ENCODE measurements around the gene HOXC13. TPM values are rescaled to one million over a fixed set of nuclear protein-coding genes. Genes with fewer than 3 reads are reported as not detected.

The HOXC13 gene
- total and polyA plus RNA-seq, 2 of the 13 experiments (the other 11 are each of a cell fraction or from before 2014, with no cell fraction given): 0.07 TPM; not detected in 1

DNA sequence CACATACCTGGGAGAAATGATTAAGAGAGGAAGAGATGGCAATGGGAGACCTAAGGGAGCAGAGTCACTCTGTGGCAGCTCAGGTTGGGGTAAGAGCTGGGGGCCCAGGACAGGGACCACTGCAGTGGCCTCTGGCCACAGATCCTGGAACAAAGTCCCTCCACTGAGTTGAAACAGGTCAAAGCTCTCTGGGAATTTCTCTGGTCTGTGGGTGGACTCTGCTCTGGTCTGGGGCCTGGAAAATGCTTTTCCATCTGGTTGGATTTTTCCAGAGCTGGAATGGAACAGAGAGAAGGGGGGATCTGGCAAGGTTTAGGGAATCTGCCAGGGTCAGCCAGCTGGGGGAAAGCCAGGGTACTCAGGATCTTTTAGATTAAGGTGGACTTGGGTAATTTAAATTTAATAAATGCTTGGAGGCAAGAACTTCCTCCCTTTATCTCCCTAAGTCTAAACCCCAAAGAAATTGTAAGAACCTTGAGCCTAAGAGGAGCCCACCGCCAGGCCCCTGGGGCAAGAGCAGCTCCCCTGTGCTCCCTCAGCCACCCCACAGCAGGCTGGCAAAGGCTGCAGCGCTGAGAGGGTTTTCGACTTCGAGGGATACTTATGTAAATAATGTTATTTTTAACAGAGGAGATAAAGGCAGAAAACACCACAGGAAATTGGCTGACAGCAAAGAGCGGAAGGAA is 50.1 kb downstream of the HOXC13 start (continued):
- TF ChIP-seq, protein P1, sequence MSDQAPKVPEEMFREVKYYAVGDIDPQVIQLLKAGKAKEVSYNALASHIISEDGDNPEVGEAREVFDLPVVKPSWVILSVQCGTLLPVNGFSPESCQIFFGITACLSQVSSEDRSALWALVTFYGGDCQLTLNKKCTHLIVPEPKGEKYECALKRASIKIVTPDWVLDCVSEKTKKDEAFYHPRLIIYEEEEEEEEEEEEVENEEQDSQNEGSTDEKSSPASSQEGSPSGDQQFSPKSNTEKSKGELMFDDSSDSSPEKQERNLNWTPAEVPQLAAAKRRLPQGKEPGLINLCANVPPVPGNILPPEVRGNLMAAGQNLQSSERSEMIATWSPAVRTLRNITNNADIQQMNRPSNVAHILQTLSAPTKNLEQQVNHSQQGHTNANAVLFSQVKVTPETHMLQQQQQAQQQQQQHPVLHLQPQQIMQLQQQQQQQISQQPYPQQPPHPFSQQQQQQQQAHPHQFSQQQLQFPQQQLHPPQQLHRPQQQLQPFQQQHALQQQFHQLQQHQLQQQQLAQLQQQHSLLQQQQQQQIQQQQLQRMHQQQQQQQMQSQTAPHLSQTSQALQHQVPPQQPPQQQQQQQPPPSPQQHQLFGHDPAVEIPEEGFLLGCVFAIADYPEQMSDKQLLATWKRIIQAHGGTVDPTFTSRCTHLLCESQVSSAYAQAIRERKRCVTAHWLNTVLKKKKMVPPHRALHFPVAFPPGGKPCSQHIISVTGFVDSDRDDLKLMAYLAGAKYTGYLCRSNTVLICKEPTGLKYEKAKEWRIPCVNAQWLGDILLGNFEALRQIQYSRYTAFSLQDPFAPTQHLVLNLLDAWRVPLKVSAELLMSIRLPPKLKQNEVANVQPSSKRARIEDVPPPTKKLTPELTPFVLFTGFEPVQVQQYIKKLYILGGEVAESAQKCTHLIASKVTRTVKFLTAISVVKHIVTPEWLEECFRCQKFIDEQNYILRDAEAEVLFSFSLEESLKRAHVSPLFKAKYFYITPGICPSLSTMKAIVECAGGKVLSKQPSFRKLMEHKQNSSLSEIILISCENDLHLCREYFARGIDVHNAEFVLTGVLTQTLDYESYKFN (CRISPR knock-in tag; conservative IDR thresholded peaks at IDR 0.05): peak; percentile 91
- TF ChIP-seq SPEN (CRISPR knock-in tag; IDR thresholded peaks at IDR 0.05; ENCODE audit: low read depth) (peak; percentile 53; the same call in 1 of the 2 replicates), NFRKB (IDR thresholded peaks at IDR 0.05) (no peak), ZNF577 (CRISPR knock-in tag; IDR thresholded peaks at IDR 0.05; ENCODE audit: borderline replicate concordance, low read depth) (no peak), ZFP82 (CRISPR knock-in tag; IDR thresholded peaks at IDR 0.05; ENCODE audit: borderline replicate concordance) (no peak), HNF4A (CRISPR knock-in tag; IDR thresholded peaks at IDR 0.05) (peak; percentile 88), SP140L (CRISPR knock-in tag; IDR thresholded peaks at IDR 0.05; ENCODE audit: borderline replicate concordance) (no peak), NR2F6 (IDR thresholded peaks at IDR 0.05) (peak; percentile 45; the same call in 1 of the 2 replicates), NR2F6 (CRISPR knock-in tag; IDR thresholded peaks at IDR 0.05) (0 out of 2 replicates have a peak, but pooled peaks have one; percentile 26), ZBTB21 (CRISPR knock-in tag; IDR thresholded peaks at IDR 0.05) (no peak), JDP2 (CRISPR knock-in tag; IDR thresholded peaks at IDR 0.05; ENCODE audit: borderline replicate concordance) (no peak), ZNF292 (CRISPR knock-in tag; IDR thresholded peaks at IDR 0.05; ENCODE audit: borderline replicate concordance, low read depth) (no peak), SMAD3 (CRISPR knock-in tag; IDR thresholded peaks at IDR 0.05) (no peak), STAG1 (CRISPR knock-in tag; IDR thresholded peaks at IDR 0.05) (no peak), ZNF83 (CRISPR knock-in tag; IDR thresholded peaks at IDR 0.05; ENCODE audit: borderline replicate concordance) (no peak), ZNF501 (CRISPR knock-in tag; IDR thresholded peaks at IDR 0.05) (peak; percentile 39), MTF1 (CRISPR knock-in tag; IDR thresholded peaks at IDR 0.05) (no peak), TCF7 (IDR thresholded peaks at IDR 0.05; ENCODE audit: low read depth) (no peak), ZMYM4 (CRISPR knock-in tag; IDR thresholded peaks at IDR 0.05) (no peak), ZNF570 (CRISPR knock-in tag; IDR thresholded peaks at IDR 0.05; ENCODE audit: borderline replicate concordance) (no peak), ZBTB7B (CRISPR knock-in tag; IDR thresholded peaks at IDR 0.05) (peak; percentile 40; the same call in 1 of the 2 replicates)
- TF ChIP-seq, protein P2, sequence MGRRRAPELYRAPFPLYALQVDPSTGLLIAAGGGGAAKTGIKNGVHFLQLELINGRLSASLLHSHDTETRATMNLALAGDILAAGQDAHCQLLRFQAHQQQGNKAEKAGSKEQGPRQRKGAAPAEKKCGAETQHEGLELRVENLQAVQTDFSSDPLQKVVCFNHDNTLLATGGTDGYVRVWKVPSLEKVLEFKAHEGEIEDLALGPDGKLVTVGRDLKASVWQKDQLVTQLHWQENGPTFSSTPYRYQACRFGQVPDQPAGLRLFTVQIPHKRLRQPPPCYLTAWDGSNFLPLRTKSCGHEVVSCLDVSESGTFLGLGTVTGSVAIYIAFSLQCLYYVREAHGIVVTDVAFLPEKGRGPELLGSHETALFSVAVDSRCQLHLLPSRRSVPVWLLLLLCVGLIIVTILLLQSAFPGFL (CRISPR knock-in tag; IDR thresholded peaks at IDR 0.05): no peak
- TF ChIP-seq, protein P3, sequence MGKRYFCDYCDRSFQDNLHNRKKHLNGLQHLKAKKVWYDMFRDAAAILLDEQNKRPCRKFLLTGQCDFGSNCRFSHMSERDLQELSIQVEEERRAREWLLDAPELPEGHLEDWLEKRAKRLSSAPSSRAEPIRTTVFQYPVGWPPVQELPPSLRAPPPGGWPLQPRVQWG (CRISPR knock-in tag; IDR thresholded peaks at IDR 0.05; ENCODE audit: borderline replicate concordance, low read depth): no peak
- TF ChIP-seq, protein P4, sequence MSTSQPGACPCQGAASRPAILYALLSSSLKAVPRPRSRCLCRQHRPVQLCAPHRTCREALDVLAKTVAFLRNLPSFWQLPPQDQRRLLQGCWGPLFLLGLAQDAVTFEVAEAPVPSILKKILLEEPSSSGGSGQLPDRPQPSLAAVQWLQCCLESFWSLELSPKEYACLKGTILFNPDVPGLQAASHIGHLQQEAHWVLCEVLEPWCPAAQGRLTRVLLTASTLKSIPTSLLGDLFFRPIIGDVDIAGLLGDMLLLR (CRISPR knock-in tag; IDR thresholded peaks at IDR 0.05): no peak
- TF ChIP-seq, protein P5, sequence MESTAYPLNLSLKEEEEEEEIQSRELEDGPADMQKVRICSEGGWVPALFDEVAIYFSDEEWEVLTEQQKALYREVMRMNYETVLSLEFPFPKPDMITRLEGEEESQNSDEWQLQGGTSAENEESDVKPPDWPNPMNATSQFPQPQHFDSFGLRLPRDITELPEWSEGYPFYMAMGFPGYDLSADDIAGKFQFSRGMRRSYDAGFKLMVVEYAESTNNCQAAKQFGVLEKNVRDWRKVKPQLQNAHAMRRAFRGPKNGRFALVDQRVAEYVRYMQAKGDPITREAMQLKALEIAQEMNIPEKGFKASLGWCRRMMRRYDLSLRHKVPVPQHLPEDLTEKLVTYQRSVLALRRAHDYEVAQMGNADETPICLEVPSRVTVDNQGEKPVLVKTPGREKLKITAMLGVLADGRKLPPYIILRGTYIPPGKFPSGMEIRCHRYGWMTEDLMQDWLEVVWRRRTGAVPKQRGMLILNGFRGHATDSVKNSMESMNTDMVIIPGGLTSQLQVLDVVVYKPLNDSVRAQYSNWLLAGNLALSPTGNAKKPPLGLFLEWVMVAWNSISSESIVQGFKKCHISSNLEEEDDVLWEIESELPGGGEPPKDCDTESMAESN (CRISPR knock-in tag; conservative IDR thresholded peaks at IDR 0.05): no peak

Data from HepG2 (cell line).